WI38 (cell line): ENCODE measurements around the gene CALR.

Experiments
- H3K4me3 ChIP-seq: 2 replicates; pipeline ENCODE4 v1.5.1; 2011; ENCODE audit warnings: low read depth, mild to moderate bottlenecking, control low read depth, low read length
- TF ChIP-seq, protein P1 (sequence below): IDR thresholded peaks from 2 replicates; pipeline ENCODE4 v1.5.1; 2012; ENCODE audit warnings: low read depth, mild to moderate bottlenecking, control low read depth, low read length

CALR gene

GRCh38 chr19:12937093-12937926 is 1.1 kb upstream of the CALR start:
- peak overlapping the region; percentile 64 for H3K4me3 ChIP-seq
- TF ChIP-seq, protein P1, sequence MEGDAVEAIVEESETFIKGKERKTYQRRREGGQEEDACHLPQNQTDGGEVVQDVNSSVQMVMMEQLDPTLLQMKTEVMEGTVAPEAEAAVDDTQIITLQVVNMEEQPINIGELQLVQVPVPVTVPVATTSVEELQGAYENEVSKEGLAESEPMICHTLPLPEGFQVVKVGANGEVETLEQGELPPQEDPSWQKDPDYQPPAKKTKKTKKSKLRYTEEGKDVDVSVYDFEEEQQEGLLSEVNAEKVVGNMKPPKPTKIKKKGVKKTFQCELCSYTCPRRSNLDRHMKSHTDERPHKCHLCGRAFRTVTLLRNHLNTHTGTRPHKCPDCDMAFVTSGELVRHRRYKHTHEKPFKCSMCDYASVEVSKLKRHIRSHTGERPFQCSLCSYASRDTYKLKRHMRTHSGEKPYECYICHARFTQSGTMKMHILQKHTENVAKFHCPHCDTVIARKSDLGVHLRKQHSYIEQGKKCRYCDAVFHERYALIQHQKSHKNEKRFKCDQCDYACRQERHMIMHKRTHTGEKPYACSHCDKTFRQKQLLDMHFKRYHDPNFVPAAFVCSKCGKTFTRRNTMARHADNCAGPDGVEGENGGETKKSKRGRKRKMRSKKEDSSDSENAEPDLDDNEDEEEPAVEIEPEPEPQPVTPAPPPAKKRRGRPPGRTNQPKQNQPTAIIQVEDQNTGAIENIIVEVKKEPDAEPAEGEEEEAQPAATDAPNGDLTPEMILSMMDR: no peak

DNA sequence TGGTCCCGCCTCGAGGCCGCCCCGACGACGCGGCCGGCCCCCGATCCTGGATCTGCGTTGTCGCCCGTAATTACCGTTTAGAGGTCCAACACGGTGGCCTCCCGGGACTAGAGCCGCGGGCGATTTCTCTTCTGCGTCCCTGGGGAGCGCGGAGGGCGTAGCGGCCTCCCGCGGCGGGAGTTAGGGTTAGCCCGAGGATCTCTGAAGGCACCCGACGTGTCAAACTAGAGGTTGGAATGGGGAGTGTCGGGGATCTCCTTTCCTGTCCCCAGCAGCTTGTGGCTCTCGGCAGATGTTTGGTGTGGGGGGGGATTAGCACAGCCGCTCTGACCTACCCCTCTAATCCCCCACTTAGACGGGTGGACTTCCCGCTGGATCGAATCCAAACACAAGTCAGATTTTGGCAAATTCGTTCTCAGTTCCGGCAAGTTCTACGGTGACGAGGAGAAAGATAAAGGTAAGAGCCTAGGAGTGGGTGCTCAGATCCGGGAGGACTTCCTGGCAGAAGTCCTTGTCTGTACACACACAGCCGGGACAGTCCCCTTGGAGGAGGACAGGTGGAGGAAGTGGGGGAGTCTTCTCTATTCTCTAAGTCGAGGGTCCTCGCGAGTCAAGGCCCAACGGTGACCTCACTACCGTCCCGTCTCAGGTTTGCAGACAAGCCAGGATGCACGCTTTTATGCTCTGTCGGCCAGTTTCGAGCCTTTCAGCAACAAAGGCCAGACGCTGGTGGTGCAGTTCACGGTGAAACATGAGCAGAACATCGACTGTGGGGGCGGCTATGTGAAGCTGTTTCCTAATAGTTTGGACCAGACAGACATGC is 581 bp downstream of the CALR start:
- peak overlapping the region; percentile 99 for H3K4me3 ChIP-seq
- TF ChIP-seq, protein P1: no peak

DNA sequence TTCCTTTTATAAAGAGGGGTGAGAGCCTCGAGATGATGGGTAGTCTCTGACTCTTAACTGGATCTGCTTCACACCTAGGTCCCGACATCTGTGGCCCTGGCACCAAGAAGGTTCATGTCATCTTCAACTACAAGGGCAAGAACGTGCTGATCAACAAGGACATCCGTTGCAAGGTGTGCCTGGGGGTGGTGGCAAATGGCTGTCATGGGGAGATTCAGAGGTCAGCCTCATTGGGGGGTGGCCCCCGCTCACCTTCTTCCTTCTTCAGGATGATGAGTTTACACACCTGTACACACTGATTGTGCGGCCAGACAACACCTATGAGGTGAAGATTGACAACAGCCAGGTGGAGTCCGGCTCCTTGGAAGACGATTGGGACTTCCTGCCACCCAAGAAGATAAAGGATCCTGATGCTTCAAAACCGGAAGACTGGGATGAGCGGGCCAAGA is 1.6 kb downstream of the CALR start:
- peak overlapping the region; percentile 99 for H3K4me3 ChIP-seq
- TF ChIP-seq, protein P1: no peak

- H3K4me3 ChIP-seq: no peak overlapping the region
- TF ChIP-seq, protein P1: no peak
Observed at GRCh38 chr19:12940897-12941296, 2.5 kb downstream of the CALR start.

GRCh38 chr19:12943437-12944044 is 5.1 kb downstream of the CALR start:
- no peak overlapping the region for H3K4me3 ChIP-seq
- TF ChIP-seq, protein P1: no peak

GRCh38 chr19:12944104-12944674 is 5.8 kb downstream of the CALR start:
- no peak overlapping the region for H3K4me3 ChIP-seq
- TF ChIP-seq, protein P1: no peak
